ENCODE results near the gene IQSEC1.

- TF ChIP-seq, protein P1, sequence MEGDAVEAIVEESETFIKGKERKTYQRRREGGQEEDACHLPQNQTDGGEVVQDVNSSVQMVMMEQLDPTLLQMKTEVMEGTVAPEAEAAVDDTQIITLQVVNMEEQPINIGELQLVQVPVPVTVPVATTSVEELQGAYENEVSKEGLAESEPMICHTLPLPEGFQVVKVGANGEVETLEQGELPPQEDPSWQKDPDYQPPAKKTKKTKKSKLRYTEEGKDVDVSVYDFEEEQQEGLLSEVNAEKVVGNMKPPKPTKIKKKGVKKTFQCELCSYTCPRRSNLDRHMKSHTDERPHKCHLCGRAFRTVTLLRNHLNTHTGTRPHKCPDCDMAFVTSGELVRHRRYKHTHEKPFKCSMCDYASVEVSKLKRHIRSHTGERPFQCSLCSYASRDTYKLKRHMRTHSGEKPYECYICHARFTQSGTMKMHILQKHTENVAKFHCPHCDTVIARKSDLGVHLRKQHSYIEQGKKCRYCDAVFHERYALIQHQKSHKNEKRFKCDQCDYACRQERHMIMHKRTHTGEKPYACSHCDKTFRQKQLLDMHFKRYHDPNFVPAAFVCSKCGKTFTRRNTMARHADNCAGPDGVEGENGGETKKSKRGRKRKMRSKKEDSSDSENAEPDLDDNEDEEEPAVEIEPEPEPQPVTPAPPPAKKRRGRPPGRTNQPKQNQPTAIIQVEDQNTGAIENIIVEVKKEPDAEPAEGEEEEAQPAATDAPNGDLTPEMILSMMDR (IDR thresholded peaks at IDR 0.05 in 2 of 3, conservative IDR thresholded peaks at IDR 0.05 in 1 of 3; ENCODE audit: control insufficient read depth in 2 of 3, extremely low read depth in 1 of 3, insufficient read depth in 1 of 3, low read depth in 3 of 3, low read length in 3 of 3), result no peak
- no peak for TF ChIP-seq EZH2 (IDR thresholded peaks at IDR 0.05; ENCODE audit: borderline replicate concordance, control insufficient read depth, low read depth, low read length)
- TF ChIP-seq CEBPB (IDR thresholded peaks at IDR 0.05; ENCODE audit: borderline replicate concordance in 1 of 2, low read depth in 2 of 2, low read length in 2 of 2), result no peak
- TF ChIP-seq CREM (IDR thresholded peaks at IDR 0.05; ENCODE audit: low read depth), result no peak
- TF ChIP-seq, protein P2, sequence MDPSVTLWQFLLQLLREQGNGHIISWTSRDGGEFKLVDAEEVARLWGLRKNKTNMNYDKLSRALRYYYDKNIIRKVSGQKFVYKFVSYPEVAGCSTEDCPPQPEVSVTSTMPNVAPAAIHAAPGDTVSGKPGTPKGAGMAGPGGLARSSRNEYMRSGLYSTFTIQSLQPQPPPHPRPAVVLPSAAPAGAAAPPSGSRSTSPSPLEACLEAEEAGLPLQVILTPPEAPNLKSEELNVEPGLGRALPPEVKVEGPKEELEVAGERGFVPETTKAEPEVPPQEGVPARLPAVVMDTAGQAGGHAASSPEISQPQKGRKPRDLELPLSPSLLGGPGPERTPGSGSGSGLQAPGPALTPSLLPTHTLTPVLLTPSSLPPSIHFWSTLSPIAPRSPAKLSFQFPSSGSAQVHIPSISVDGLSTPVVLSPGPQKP (IDR thresholded peaks at IDR 0.05; ENCODE audit: low read depth, low read length), result no peak
- no peak for TF ChIP-seq POLR2A (IDR thresholded peaks at IDR 0.05; ENCODE audit: low read depth, low read length)
- TF ChIP-seq BCL3 (IDR thresholded peaks at IDR 0.05; ENCODE audit: borderline replicate concordance, insufficient read depth, low read depth, low read length, poor library complexity, severe bottlenecking), result no peak
- peak; percentile 40; the same call in 1 of the 2 replicates for TF ChIP-seq MXI1 (IDR thresholded peaks at IDR 0.05; ENCODE audit: low read depth, low read length)
- TF ChIP-seq DPF2 (IDR thresholded peaks at IDR 0.05), result peak; percentile 43
- no peak for TF ChIP-seq JUND (IDR thresholded peaks at IDR 0.05; ENCODE audit: low read depth, low read length)
- no peak for TF ChIP-seq POLR2AphosphoS5 (IDR thresholded peaks at IDR 0.05; ENCODE audit: low read length)
Observed at GRCh38 chr3:13019243-13020095, 53.8 kb downstream of the IQSEC1 start.

Data from GM12878 (cell line).